ENCODE results near the gene NCK2. TPM values are rescaled to one million over a fixed set of nuclear protein-coding genes. Genes with fewer than 3 reads are reported as not detected.

NCK2 gene
- total RNA-seq, 1 experiment from 2014 or later = 26.7 TPM

GRCh38 chr2:105866216-105867185 is 121.8 kb downstream of the NCK2 start:
- Histone ChIP-seq H3K4me3 (replicated peaks in 1 of 2; ENCODE audit: low read depth in 1 of 2, low read length in 2 of 2) (no peak overlapping the region), H3K9ac (ENCODE audit: low read length) (no peak overlapping the region), H4K20me1 (ENCODE audit: insufficient read depth) (no peaks in the 10 kb centered on the region), H3K9me3 (ENCODE audit: control insufficient read depth in 1 of 2, insufficient read depth in 1 of 2, low read depth in 1 of 2, low read length in 2 of 2) (no peaks in the 10 kb centered on the region), H3K27ac (ENCODE audit: low read depth, low read length) (no peak overlapping the region), H3K79me2 (ENCODE audit: insufficient read depth, low read length) (peaks cover 6% of the 10 kb centered on the region; the same call in 1 of the 2 replicates), H3K36me3 (ENCODE audit: control insufficient read depth in 1 of 2, insufficient read depth in 2 of 2, low read length in 2 of 2) (no peaks in the 10 kb centered on the region), H2AFZ (ENCODE audit: low read depth, low read length, poor library complexity, severe bottlenecking) (no peak overlapping the region), H3K4me2 (ENCODE audit: low read length) (no peak overlapping the region), H3K27me3 (ENCODE audit: insufficient read depth, low read length) (no peaks in the 10 kb centered on the region), H3K4me1 (ENCODE audit: control insufficient read depth in 1 of 2, insufficient read depth in 2 of 2, low read length in 2 of 2) (peaks cover 0 to 7% of the 10 kb centered on the region in 2 experiments; a peak in 1 of 4 replicates), H3K9me2 (ENCODE audit: insufficient read depth) (no peaks in the 10 kb centered on the region)
- POLR2A ChIA-PET = no interaction called here
- CTCF ChIA-PET = no interaction called here
- ATAC-seq (no peak), DNase-seq (ENCODE audit: low read depth, low spot score) (no peak)
- RAD21 ChIA-PET (ENCODE audit: low non-redundant PET in 1 of 2, low total read pairs in 2 of 2, uncharacterized antibody in 2 of 2, unreplicated experiment in 2 of 2) = no interaction called here
- no TSS peak for BruUV-seq (replicated peaks)
- intact Hi-C loops (cut with micrococcal nuclease) = no loop called here
- TF ChIP-seq CTCF (IDR thresholded peaks at IDR 0.05 in 2 of 3, conservative IDR thresholded peaks at IDR 0.05 in 1 of 3; ENCODE audit: borderline replicate concordance in 1 of 3, insufficient read depth in 1 of 3, low read depth in 2 of 3, low read length in 2 of 3) (no peak), ZBTB33 (IDR thresholded peaks at IDR 0.05; ENCODE audit: extremely low read depth, insufficient replicate concordance, low read length) (no peak), TCF7L2 (IDR thresholded peaks at IDR 0.05; ENCODE audit: borderline replicate concordance, extremely low read depth, insufficient read depth, insufficient read length) (no peak), SRF (IDR thresholded peaks at IDR 0.05; ENCODE audit: low read depth) (no peak), ATF3 (IDR thresholded peaks at IDR 0.05) (no peak), YY1 (IDR thresholded peaks at IDR 0.05; ENCODE audit: extremely low read depth, insufficient replicate concordance, low read depth, low read length) (no peak), POLR2A (IDR thresholded peaks at IDR 0.05; ENCODE audit: borderline replicate concordance, extremely low read depth, insufficient read depth, insufficient read length) (no peak), MAX (IDR thresholded peaks at IDR 0.05) (no peak), ZFX (IDR thresholded peaks at IDR 0.05) (no peak), RAD21 (IDR thresholded peaks at IDR 0.05; ENCODE audit: low read depth) (no peak), CEBPB (IDR thresholded peaks at IDR 0.05; ENCODE audit: low read depth) (no peak), POLR2AphosphoS5 (IDR thresholded peaks at IDR 0.05; ENCODE audit: low read depth, low read length) (no peak), REST (IDR thresholded peaks at IDR 0.05; ENCODE audit: low read depth) (no peak), ZNF274 (IDR thresholded peaks at IDR 0.05; ENCODE audit: low read depth, low read length) (no peak), EZH2 (IDR thresholded peaks at IDR 0.05) (no peak), ELF1 (IDR thresholded peaks at IDR 0.05; ENCODE audit: borderline replicate concordance, low read depth) (no peak), JUND (IDR thresholded peaks at IDR 0.05) (no peak)
